T-helper 17 cell (primary cell): ENCODE data around the gene SMARCA4. TPM values are rescaled to one million over a fixed set of nuclear protein-coding genes. Genes with fewer than 3 reads are reported as not detected.
A peak's percentile ranks its signal among the peaks of the same experiment; 100 is the strongest.

ENCODE experiments used
- ATAC-seq: fragments of 150-1000 bp; cut with Tn5 transposase; 2 replicates; pipeline ENCODE4 v1.10.0; 2021; ENCODE audit warnings: mild to moderate bottlenecking, moderate library complexity
- DNase-seq, 3 donors: peaks; one replicate each; pipeline versions ENCODE4 v3.0.0 to v3.0.0-alpha.2; 2020 to 2021
- H3K9me3 ChIP-seq: one replicate; pipeline ENCODE4 v1.7.0; 2013; ENCODE audit warnings: low read length, mild to moderate bottlenecking; ENCODE audit not compliant: control insufficient read depth, poor library complexity, severe bottlenecking
- H3K27ac Mint-ChIP-seq: one replicate; pipeline ENCODE4 v1.8.0; 2022; ENCODE audit warnings: mild to moderate bottlenecking, moderate library complexity, mixed read lengths
- H3K27me3 Mint-ChIP-seq: one replicate; pipeline ENCODE4 v1.8.0; 2022; ENCODE audit warnings: mixed read lengths
- H3K36me3 Mint-ChIP-seq: one replicate; pipeline ENCODE4 v1.8.0; 2022; ENCODE audit warnings: low read depth, mixed read lengths
- H3K4me1 Mint-ChIP-seq: one replicate; pipeline ENCODE4 v1.8.0; 2022; ENCODE audit warnings: mild to moderate bottlenecking, mixed read lengths
- H3K4me3 Mint-ChIP-seq: one replicate; pipeline ENCODE4 v1.8.0; 2022; ENCODE audit warnings: mild to moderate bottlenecking, moderate library complexity, mixed read lengths
- total RNA-seq, 4 donors: library from RNA in 2 of 4; stranded (reverse) in 2 of 4; gene quantifications; one replicate each; pipeline ENCODE4 v1.2.3 and lab custom pipeline; 2022 to 2026

Gene SMARCA4
- total RNA-seq, 2 donors from 2014 or later: 93.9 to 94.0 TPM

- H3K27ac Mint-ChIP-seq: no peak overlapping the region
- no peak overlapping the region for H3K4me3 Mint-ChIP-seq
- H3K9me3 ChIP-seq: no peaks in the 10 kb centered on the region
- H3K36me3 Mint-ChIP-seq: peaks cover 5% of the 10 kb centered on the region
- peaks cover 2% of the 10 kb centered on the region for H3K4me1 Mint-ChIP-seq
- no peaks in the 10 kb centered on the region for H3K27me3 Mint-ChIP-seq
- DNase-seq: no peak
- no peak for ATAC-seq
These were observed 56.6 kb downstream of the SMARCA4 start for GRCh38 chr19:11017275-11018035.

GRCh38 chr19:11018179-11018578, 57.3 kb downstream of the SMARCA4 start:
- no peak overlapping the region for H3K27ac Mint-ChIP-seq
- peaks cover 2% of the 10 kb centered on the region for H3K4me1 Mint-ChIP-seq
- no peak for DNase-seq
- ATAC-seq: no peak
- no peak overlapping the region for H3K4me3 Mint-ChIP-seq
- H3K27me3 Mint-ChIP-seq: no peaks in the 10 kb centered on the region
- H3K9me3 ChIP-seq: no peaks in the 10 kb centered on the region
- peaks cover 5% of the 10 kb centered on the region for H3K36me3 Mint-ChIP-seq

- no peaks in the 10 kb centered on the region for H3K9me3 ChIP-seq
- DNase-seq: no peak
- Mint-ChIP-seq H3K27ac (no peak overlapping the region), H3K36me3 (peaks cover 5% of the 10 kb centered on the region), H3K4me1 (peaks cover 2% of the 10 kb centered on the region), H3K27me3 (no peaks in the 10 kb centered on the region), H3K4me3 (no peak overlapping the region)
- no peak for ATAC-seq
These were observed 57.9 kb downstream of the SMARCA4 start for GRCh38 chr19:11018763-11019162.

GRCh38 chr19:11019262-11019661, 58.4 kb downstream of the SMARCA4 start:
- DNase-seq: no peak
- Mint-ChIP-seq H3K36me3 (peaks cover 5% of the 10 kb centered on the region), H3K4me3 (no peak overlapping the region), H3K27me3 (no peaks in the 10 kb centered on the region), H3K27ac (no peak overlapping the region), H3K4me1 (peaks cover 2% of the 10 kb centered on the region)
- no peak for ATAC-seq
- no peaks in the 10 kb centered on the region for H3K9me3 ChIP-seq

- no peak overlapping the region for H3K4me3 Mint-ChIP-seq
- H3K9me3 ChIP-seq: no peaks in the 10 kb centered on the region
- peaks cover 2% of the 10 kb centered on the region for H3K4me1 Mint-ChIP-seq
- H3K27me3 Mint-ChIP-seq: no peaks in the 10 kb centered on the region
- H3K36me3 Mint-ChIP-seq: peaks cover 5% of the 10 kb centered on the region
- no peak for ATAC-seq
- H3K27ac Mint-ChIP-seq: no peak overlapping the region
- DNase-seq: no peak
These were observed 59.0 kb downstream of the SMARCA4 start for GRCh38 chr19:11019824-11020223.

GRCh38 chr19:11020423-11020822, 59.6 kb downstream of the SMARCA4 start:
- DNase-seq: no peak
- no peak overlapping the region for H3K4me3 Mint-ChIP-seq
- no peak for ATAC-seq
- no peak overlapping the region for H3K27ac Mint-ChIP-seq
- H3K36me3 Mint-ChIP-seq: peaks cover 5% of the 10 kb centered on the region
- peaks cover 2% of the 10 kb centered on the region for H3K4me1 Mint-ChIP-seq
- H3K27me3 Mint-ChIP-seq: no peaks in the 10 kb centered on the region
- H3K9me3 ChIP-seq: no peaks in the 10 kb centered on the region

GRCh38 chr19:11020982-11021759, 60.3 kb downstream of the SMARCA4 start:
- Mint-ChIP-seq H3K4me1 (peaks cover 2% of the 10 kb centered on the region), H3K27me3 (no peaks in the 10 kb centered on the region), H3K36me3 (peaks cover 5% of the 10 kb centered on the region), H3K4me3 (no peak overlapping the region), H3K27ac (no peak overlapping the region)
- DNase-seq (no peak), ATAC-seq (no peak)
- no peaks in the 10 kb centered on the region for H3K9me3 ChIP-seq

- no peak overlapping the region for H3K4me3 Mint-ChIP-seq
- peaks cover 2% of the 10 kb centered on the region for H3K4me1 Mint-ChIP-seq
- no peak overlapping the region for H3K27ac Mint-ChIP-seq
- no peaks in the 10 kb centered on the region for H3K27me3 Mint-ChIP-seq
- H3K9me3 ChIP-seq: no peaks in the 10 kb centered on the region
- no peak for DNase-seq
- ATAC-seq: no peak
- H3K36me3 Mint-ChIP-seq: peaks cover 5% of the 10 kb centered on the region
These were observed 60.9 kb downstream of the SMARCA4 start for GRCh38 chr19:11021760-11022144.

- no peak for DNase-seq
- no peaks in the 10 kb centered on the region for H3K9me3 ChIP-seq
- Mint-ChIP-seq H3K4me1 (peaks cover 2% of the 10 kb centered on the region), H3K27ac (no peak overlapping the region), H3K36me3 (peaks cover 3% of the 10 kb centered on the region), H3K4me3 (no peak overlapping the region), H3K27me3 (no peaks in the 10 kb centered on the region)
- no peak for ATAC-seq
These were observed 62.2 kb downstream of the SMARCA4 start for GRCh38 chr19:11023016-11023415.

GRCh38 chr19:11023710-11024109, 62.9 kb downstream of the SMARCA4 start:
- ATAC-seq (no peak), DNase-seq (no peak)
- H3K9me3 ChIP-seq: no peaks in the 10 kb centered on the region
- Mint-ChIP-seq H3K4me3 (no peak overlapping the region), H3K27ac (no peak overlapping the region), H3K4me1 (peaks cover 2% of the 10 kb centered on the region), H3K27me3 (no peaks in the 10 kb centered on the region), H3K36me3 (peaks cover 3% of the 10 kb centered on the region)

GRCh38 chr19:11024259-11024658, 63.4 kb downstream of the SMARCA4 start:
- peaks cover 2% of the 10 kb centered on the region for H3K4me1 Mint-ChIP-seq
- DNase-seq: no peak
- no peak for ATAC-seq
- no peak overlapping the region for H3K4me3 Mint-ChIP-seq
- H3K9me3 ChIP-seq: no peaks in the 10 kb centered on the region
- H3K36me3 Mint-ChIP-seq: peaks cover 2% of the 10 kb centered on the region
- no peak overlapping the region for H3K27ac Mint-ChIP-seq
- H3K27me3 Mint-ChIP-seq: no peaks in the 10 kb centered on the region

- Mint-ChIP-seq H3K27ac (peak overlapping the region; percentile 57), H3K4me1 (no peaks in the 10 kb centered on the region), H3K36me3 (peaks cover 2% of the 10 kb centered on the region), H3K27me3 (no peaks in the 10 kb centered on the region), H3K4me3 (no peak overlapping the region)
- no peaks in the 10 kb centered on the region for H3K9me3 ChIP-seq
- ATAC-seq (no peak), DNase-seq (no peak)
These were observed 64.2 kb downstream of the SMARCA4 start for GRCh38 chr19:11025006-11025405.

GRCh38 chr19:11025445-11025844, 64.6 kb downstream of the SMARCA4 start:
- Mint-ChIP-seq H3K36me3 (peaks cover 2% of the 10 kb centered on the region), H3K4me3 (no peak overlapping the region), H3K27me3 (no peaks in the 10 kb centered on the region), H3K4me1 (no peaks in the 10 kb centered on the region), H3K27ac (peak overlapping the region; percentile 57)
- ATAC-seq (no peak), DNase-seq (no peak)
- H3K9me3 ChIP-seq: no peaks in the 10 kb centered on the region

- Mint-ChIP-seq H3K27me3 (no peaks in the 10 kb centered on the region), H3K4me3 (no peak overlapping the region), H3K36me3 (peaks cover 3% of the 10 kb centered on the region), H3K27ac (no peak overlapping the region), H3K4me1 (no peaks in the 10 kb centered on the region)
- DNase-seq (no peak), ATAC-seq (no peak)
- H3K9me3 ChIP-seq: no peaks in the 10 kb centered on the region
These were observed 65.2 kb downstream of the SMARCA4 start for GRCh38 chr19:11025997-11026396.
